ENCODE measurements around the gene FOXL3.

DNA sequence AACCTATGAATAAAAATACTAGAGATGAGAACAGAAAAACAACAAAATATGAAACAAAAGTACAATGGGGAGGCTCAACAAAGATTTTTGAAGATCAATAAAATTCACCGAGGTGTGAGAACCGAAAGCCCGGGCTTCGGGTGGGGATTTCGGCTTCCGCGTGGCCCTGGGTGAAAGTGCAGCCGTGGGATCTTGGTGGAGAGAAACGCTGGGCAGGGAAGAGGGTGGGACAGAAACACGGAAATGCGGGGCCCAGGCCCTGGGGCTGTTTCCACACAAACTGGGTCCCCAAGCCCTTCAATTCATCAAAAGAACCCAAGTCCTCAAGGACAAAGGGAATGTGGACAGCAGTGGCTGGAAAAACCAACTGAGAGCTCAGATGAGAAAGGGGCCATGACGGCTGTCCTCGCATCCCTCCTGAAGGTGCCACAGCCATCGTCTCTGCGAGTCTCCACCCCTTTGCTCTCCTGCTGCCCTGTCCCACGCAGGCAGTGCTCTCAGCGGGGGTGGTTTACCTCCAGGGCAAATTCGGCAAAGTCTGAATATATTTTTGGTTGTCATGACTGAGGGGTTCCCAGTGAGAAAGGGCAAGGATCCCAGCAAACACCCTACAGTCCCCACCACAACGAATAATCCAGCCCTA lies 19.7 kb downstream of the FOXL3 start:
- TF ChIP-seq TAF1 (IDR thresholded peaks at IDR 0.05; ENCODE audit: low read depth): no peak
- TF ChIP-seq, protein P1, sequence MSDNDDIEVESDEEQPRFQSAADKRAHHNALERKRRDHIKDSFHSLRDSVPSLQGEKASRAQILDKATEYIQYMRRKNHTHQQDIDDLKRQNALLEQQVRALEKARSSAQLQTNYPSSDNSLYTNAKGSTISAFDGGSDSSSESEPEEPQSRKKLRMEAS (IDR thresholded peaks at IDR 0.05): no peak
- TF ChIP-seq CEBPB (IDR thresholded peaks at IDR 0.05): no peak
